Activated naive CD4-positive, alpha-beta T cell treated with anti-CD3 and anti-CD28 coated beads, Interleukin-2, amount 10 ng/mL, durations not matched to agents 7 days and 5 days (primary cell): ENCODE data around the gene GIT2.

Source experiments
- CTCF ChIA-PET: fragments of 350-600 bp; sonication (Branson Sonifier 250); formaldehyde crosslinking; loops from one replicate; lab custom pipeline; 2021; ENCODE audit warnings: antibody characterized with exemption; lab: Charles Lee
- DNase-seq: peaks from one replicate; pipeline ENCODE4 v3.0.0-alpha.2; 2020
- H3K27ac Mint-ChIP-seq: one replicate; pipeline ENCODE4 v1.8.0; 2021; ENCODE audit warnings: mild to moderate bottlenecking, moderate library complexity, mixed read lengths
- H3K27me3 Mint-ChIP-seq: one replicate; pipeline ENCODE4 v1.8.0; 2021; ENCODE audit warnings: mild to moderate bottlenecking, mixed read lengths
- H3K36me3 Mint-ChIP-seq: one replicate; pipeline ENCODE4 v1.8.0; 2021; ENCODE audit warnings: mixed read lengths
- H3K4me1 Mint-ChIP-seq: one replicate; pipeline ENCODE4 v1.8.0; 2021; ENCODE audit warnings: mixed read lengths
- H3K4me3 Mint-ChIP-seq: one replicate; pipeline ENCODE4 v1.8.0; 2021; ENCODE audit warnings: mild to moderate bottlenecking, moderate library complexity, mixed read lengths
- H3K9me3 Mint-ChIP-seq: one replicate; pipeline ENCODE4 v1.8.0; 2021; ENCODE audit warnings: mixed read lengths

Gene GIT2

GRCh38 chr12:109923481-109924245 lies 72.5 kb downstream of the GIT2 start:
- DNase-seq = no peak
- Mint-ChIP-seq H3K9me3 (no peaks in the 10 kb centered on the region), H3K36me3 (peaks cover 28% of the 10 kb centered on the region), H3K27me3 (no peaks in the 10 kb centered on the region), H3K4me3 (no peak overlapping the region), H3K4me1 (no peaks in the 10 kb centered on the region), H3K27ac (no peak overlapping the region)
- CTCF ChIA-PET = interaction anchor here (1.7 kb wide), 1 partner anchor 14 kb away, joined by 3 read pairs; no protein-coding TSS in a partner anchor

GRCh38 chr12:109923038-109923437 lies 73.1 kb downstream of the GIT2 start:
- H3K36me3 Mint-ChIP-seq = peaks cover 30% of the 10 kb centered on the region
- H3K4me3 Mint-ChIP-seq = no peak overlapping the region
- H3K27me3 Mint-ChIP-seq = no peaks in the 10 kb centered on the region
- CTCF ChIA-PET = no interaction called here
- H3K27ac Mint-ChIP-seq = no peak overlapping the region
- H3K4me1 Mint-ChIP-seq = no peaks in the 10 kb centered on the region
- no peak for DNase-seq
- H3K9me3 Mint-ChIP-seq = no peaks in the 10 kb centered on the region

- Mint-ChIP-seq H3K4me3 (no peak overlapping the region), H3K36me3 (peaks cover 37% of the 10 kb centered on the region), H3K27me3 (no peaks in the 10 kb centered on the region), H3K27ac (no peak overlapping the region), H3K4me1 (no peaks in the 10 kb centered on the region), H3K9me3 (no peaks in the 10 kb centered on the region)
- no peak for DNase-seq
- CTCF ChIA-PET = no interaction called here
These were observed 74.2 kb downstream of the GIT2 start for GRCh38 chr12:109921982-109922381.

- Mint-ChIP-seq H3K27ac (no peak overlapping the region), H3K9me3 (no peaks in the 10 kb centered on the region), H3K27me3 (no peaks in the 10 kb centered on the region), H3K4me3 (no peak overlapping the region), H3K4me1 (no peaks in the 10 kb centered on the region), H3K36me3 (peaks cover 49% of the 10 kb centered on the region)
- CTCF ChIA-PET = no interaction called here
- DNase-seq = no peak
These were observed 75.8 kb downstream of the GIT2 start for GRCh38 chr12:109920261-109920780.

GRCh38 chr12:109919456-109919855 lies 76.7 kb downstream of the GIT2 start:
- Mint-ChIP-seq H3K4me1 (no peaks in the 10 kb centered on the region), H3K27ac (no peak overlapping the region), H3K9me3 (no peaks in the 10 kb centered on the region), H3K4me3 (no peak overlapping the region), H3K27me3 (no peaks in the 10 kb centered on the region), H3K36me3 (peaks cover 56% of the 10 kb centered on the region)
- no peak for DNase-seq
- CTCF ChIA-PET = no interaction called here

GRCh38 chr12:109916045-109916444 lies 80.1 kb downstream of the GIT2 start:
- Mint-ChIP-seq H3K4me3 (no peak overlapping the region), H3K36me3 (peaks cover 67% of the 10 kb centered on the region), H3K4me1 (no peaks in the 10 kb centered on the region), H3K27ac (no peak overlapping the region), H3K9me3 (no peaks in the 10 kb centered on the region), H3K27me3 (no peaks in the 10 kb centered on the region)
- no peak for DNase-seq
- CTCF ChIA-PET = no interaction called here

- CTCF ChIA-PET = no interaction called here
- Mint-ChIP-seq H3K27me3 (no peaks in the 10 kb centered on the region), H3K4me1 (no peaks in the 10 kb centered on the region), H3K9me3 (no peaks in the 10 kb centered on the region), H3K4me3 (no peak overlapping the region), H3K36me3 (peaks cover 68% of the 10 kb centered on the region), H3K27ac (peak overlapping the region; percentile 55)
- no peak for DNase-seq
These were observed 80.8 kb downstream of the GIT2 start for GRCh38 chr12:109915171-109916040.

GRCh38 chr12:109914461-109914860 lies 81.7 kb downstream of the GIT2 start:
- no peaks in the 10 kb centered on the region for H3K4me1 Mint-ChIP-seq
- no peaks in the 10 kb centered on the region for H3K9me3 Mint-ChIP-seq
- H3K36me3 Mint-ChIP-seq = peaks cover 66% of the 10 kb centered on the region
- DNase-seq = no peak
- CTCF ChIA-PET = no interaction called here
- no peaks in the 10 kb centered on the region for H3K27me3 Mint-ChIP-seq
- no peak overlapping the region for H3K4me3 Mint-ChIP-seq
- H3K27ac Mint-ChIP-seq = peak overlapping the region; percentile 30

- CTCF ChIA-PET = no interaction called here
- H3K4me3 Mint-ChIP-seq = no peak overlapping the region
- no peak for DNase-seq
- no peaks in the 10 kb centered on the region for H3K27me3 Mint-ChIP-seq
- H3K27ac Mint-ChIP-seq = peak overlapping the region; percentile 58
- peaks cover 68% of the 10 kb centered on the region for H3K36me3 Mint-ChIP-seq
- H3K9me3 Mint-ChIP-seq = no peaks in the 10 kb centered on the region
- H3K4me1 Mint-ChIP-seq = no peaks in the 10 kb centered on the region
These were observed 83.3 kb downstream of the GIT2 start for GRCh38 chr12:109912855-109913321.

- peaks cover 65% of the 10 kb centered on the region for H3K36me3 Mint-ChIP-seq
- no peak overlapping the region for H3K4me3 Mint-ChIP-seq
- CTCF ChIA-PET = interaction anchor here (0.9 to 1.7 kb wide), 4 partner anchors 10 to 57 kb away, joined by 3 to 7 read pairs (median 5); partner anchors contain the start of gene TCHP
- H3K4me1 Mint-ChIP-seq = no peaks in the 10 kb centered on the region
- no peaks in the 10 kb centered on the region for H3K27me3 Mint-ChIP-seq
- H3K9me3 Mint-ChIP-seq = no peaks in the 10 kb centered on the region
- no peak overlapping the region for H3K27ac Mint-ChIP-seq
- DNase-seq = peak; percentile 43
These were observed 85.2 kb downstream of the GIT2 start for GRCh38 chr12:109910969-109911348.

- Mint-ChIP-seq H3K4me3 (no peak overlapping the region), H3K27me3 (no peaks in the 10 kb centered on the region), H3K36me3 (peaks cover 64% of the 10 kb centered on the region), H3K9me3 (no peaks in the 10 kb centered on the region), H3K27ac (no peak overlapping the region), H3K4me1 (no peaks in the 10 kb centered on the region)
- CTCF ChIA-PET = interaction anchor here (0.9 to 1.7 kb wide), 5 partner anchors 10 to 57 kb away, joined by 3 to 7 read pairs (median 5); partner anchors contain the start of gene TCHP
- no peak for DNase-seq
These were observed 85.8 kb downstream of the GIT2 start for GRCh38 chr12:109910254-109910968.

- peaks cover 59% of the 10 kb centered on the region for H3K36me3 Mint-ChIP-seq
- no peak overlapping the region for H3K27ac Mint-ChIP-seq
- H3K9me3 Mint-ChIP-seq = no peaks in the 10 kb centered on the region
These were observed 90.9 kb downstream of the GIT2 start for GRCh38 chr12:109905301-109905700.

GRCh38 chr12:109902891-109903418 lies 93.2 kb downstream of the GIT2 start:
- no peak for DNase-seq
- Mint-ChIP-seq H3K4me3 (no peak overlapping the region), H3K4me1 (peaks cover 30% of the 10 kb centered on the region), H3K27me3 (no peaks in the 10 kb centered on the region), H3K27ac (no peak overlapping the region), H3K9me3 (no peaks in the 10 kb centered on the region), H3K36me3 (peaks cover 46% of the 10 kb centered on the region)
- CTCF ChIA-PET = interaction anchor here (1.2 kb wide), 1 partner anchor 49 kb away, joined by 3 read pairs; no protein-coding TSS in a partner anchor

More at GRCh38 chr12:109905301-109905700, 90.9 kb downstream of the GIT2 start:
- no peaks in the 10 kb centered on the region for H3K27me3 Mint-ChIP-seq
- DNase-seq = no peak
- CTCF ChIA-PET = no interaction called here
- H3K4me3 Mint-ChIP-seq = no peak overlapping the region
- peaks cover 16% of the 10 kb centered on the region for H3K4me1 Mint-ChIP-seq
